Measurements from ENCODE around the gene DUT. TPM values are rescaled to one million over a fixed set of nuclear protein-coding genes. Genes with fewer than 3 reads are reported as not detected.

Gene DUT
- total and polyA plus RNA-seq, 2 experiments from 2014 or later: 82.5 to 420 TPM

DNA sequence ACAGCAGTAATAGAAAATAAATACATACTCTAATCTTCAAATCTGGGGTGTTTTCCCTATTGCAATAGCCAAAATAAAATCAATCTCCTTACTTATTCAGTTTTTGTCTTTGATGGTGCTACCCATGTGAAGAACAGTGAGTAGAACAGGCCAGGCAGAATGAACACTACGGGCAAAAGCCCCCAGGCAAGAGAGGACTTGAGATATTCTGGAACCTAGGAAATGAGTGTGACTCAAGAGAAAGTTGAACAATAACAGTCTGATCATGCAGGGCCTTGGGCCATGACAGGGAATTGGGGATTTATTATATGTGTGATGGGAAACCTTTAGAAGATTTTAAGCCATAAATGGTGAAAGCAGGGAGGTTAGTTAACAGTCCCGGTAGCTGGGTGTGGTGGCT lies 14.0 kb upstream of the DUT start:
- H3K27ac ChIP-seq (ENCODE audit: low read depth): no peak overlapping the region
- H2AFZ ChIP-seq: no peak overlapping the region
- Mint-ChIP-seq H3K9me3 (no peaks in the 10 kb centered on the region; the same call in 2 of the 3 replicates), H3K4me3 (no peak overlapping the region), H3K4me1 (peaks cover 30% of the 10 kb centered on the region), H3K36me3 (ENCODE audit: low read depth) (no peaks in the 10 kb centered on the region; the same call in 2 of the 3 replicates), H3K27ac (no peak overlapping the region), H3K27me3 (ENCODE audit: insufficient read depth, low read depth, poor library complexity) (peaks cover 2% of the 10 kb centered on the region)
- no peaks in the 10 kb centered on the region for H3F3A ChIP-seq (replicated peaks; ENCODE audit: low read depth)
- DNase-seq (ENCODE audit: low spot score) (no peak), ATAC-seq (no peak)
- no peaks in the 10 kb centered on the region for H3K79me2 ChIP-seq (replicated peaks; ENCODE audit: insufficient read depth)
- no peak overlapping the region for H3K4me3 ChIP-seq
- peaks cover 9% of the 10 kb centered on the region; the same call in 1 of the 2 replicates for H3K9me2 ChIP-seq (ENCODE audit: insufficient read depth)
- no peak overlapping the region for H3K4me2 ChIP-seq
- no peaks in the 10 kb centered on the region for H3K27me3 ChIP-seq (ENCODE audit: insufficient read depth)
- peaks cover 5% of the 10 kb centered on the region; the same call in 1 of the 2 replicates for H3K4me1 ChIP-seq (ENCODE audit: insufficient read depth)
- H4K20me1 ChIP-seq (replicated peaks; ENCODE audit: insufficient read depth): no peaks in the 10 kb centered on the region
- H3K36me3 ChIP-seq (ENCODE audit: insufficient read depth): no peaks in the 10 kb centered on the region
- no peak for TF ChIP-seq STAT1 (IDR thresholded peaks at IDR 0.05; ENCODE audit: unreplicated experiment)
- no peak for TF ChIP-seq EZH2phosphoT487 (IDR thresholded peaks at IDR 0.05; ENCODE audit: unreplicated experiment)
- TF ChIP-seq, protein P1, sequence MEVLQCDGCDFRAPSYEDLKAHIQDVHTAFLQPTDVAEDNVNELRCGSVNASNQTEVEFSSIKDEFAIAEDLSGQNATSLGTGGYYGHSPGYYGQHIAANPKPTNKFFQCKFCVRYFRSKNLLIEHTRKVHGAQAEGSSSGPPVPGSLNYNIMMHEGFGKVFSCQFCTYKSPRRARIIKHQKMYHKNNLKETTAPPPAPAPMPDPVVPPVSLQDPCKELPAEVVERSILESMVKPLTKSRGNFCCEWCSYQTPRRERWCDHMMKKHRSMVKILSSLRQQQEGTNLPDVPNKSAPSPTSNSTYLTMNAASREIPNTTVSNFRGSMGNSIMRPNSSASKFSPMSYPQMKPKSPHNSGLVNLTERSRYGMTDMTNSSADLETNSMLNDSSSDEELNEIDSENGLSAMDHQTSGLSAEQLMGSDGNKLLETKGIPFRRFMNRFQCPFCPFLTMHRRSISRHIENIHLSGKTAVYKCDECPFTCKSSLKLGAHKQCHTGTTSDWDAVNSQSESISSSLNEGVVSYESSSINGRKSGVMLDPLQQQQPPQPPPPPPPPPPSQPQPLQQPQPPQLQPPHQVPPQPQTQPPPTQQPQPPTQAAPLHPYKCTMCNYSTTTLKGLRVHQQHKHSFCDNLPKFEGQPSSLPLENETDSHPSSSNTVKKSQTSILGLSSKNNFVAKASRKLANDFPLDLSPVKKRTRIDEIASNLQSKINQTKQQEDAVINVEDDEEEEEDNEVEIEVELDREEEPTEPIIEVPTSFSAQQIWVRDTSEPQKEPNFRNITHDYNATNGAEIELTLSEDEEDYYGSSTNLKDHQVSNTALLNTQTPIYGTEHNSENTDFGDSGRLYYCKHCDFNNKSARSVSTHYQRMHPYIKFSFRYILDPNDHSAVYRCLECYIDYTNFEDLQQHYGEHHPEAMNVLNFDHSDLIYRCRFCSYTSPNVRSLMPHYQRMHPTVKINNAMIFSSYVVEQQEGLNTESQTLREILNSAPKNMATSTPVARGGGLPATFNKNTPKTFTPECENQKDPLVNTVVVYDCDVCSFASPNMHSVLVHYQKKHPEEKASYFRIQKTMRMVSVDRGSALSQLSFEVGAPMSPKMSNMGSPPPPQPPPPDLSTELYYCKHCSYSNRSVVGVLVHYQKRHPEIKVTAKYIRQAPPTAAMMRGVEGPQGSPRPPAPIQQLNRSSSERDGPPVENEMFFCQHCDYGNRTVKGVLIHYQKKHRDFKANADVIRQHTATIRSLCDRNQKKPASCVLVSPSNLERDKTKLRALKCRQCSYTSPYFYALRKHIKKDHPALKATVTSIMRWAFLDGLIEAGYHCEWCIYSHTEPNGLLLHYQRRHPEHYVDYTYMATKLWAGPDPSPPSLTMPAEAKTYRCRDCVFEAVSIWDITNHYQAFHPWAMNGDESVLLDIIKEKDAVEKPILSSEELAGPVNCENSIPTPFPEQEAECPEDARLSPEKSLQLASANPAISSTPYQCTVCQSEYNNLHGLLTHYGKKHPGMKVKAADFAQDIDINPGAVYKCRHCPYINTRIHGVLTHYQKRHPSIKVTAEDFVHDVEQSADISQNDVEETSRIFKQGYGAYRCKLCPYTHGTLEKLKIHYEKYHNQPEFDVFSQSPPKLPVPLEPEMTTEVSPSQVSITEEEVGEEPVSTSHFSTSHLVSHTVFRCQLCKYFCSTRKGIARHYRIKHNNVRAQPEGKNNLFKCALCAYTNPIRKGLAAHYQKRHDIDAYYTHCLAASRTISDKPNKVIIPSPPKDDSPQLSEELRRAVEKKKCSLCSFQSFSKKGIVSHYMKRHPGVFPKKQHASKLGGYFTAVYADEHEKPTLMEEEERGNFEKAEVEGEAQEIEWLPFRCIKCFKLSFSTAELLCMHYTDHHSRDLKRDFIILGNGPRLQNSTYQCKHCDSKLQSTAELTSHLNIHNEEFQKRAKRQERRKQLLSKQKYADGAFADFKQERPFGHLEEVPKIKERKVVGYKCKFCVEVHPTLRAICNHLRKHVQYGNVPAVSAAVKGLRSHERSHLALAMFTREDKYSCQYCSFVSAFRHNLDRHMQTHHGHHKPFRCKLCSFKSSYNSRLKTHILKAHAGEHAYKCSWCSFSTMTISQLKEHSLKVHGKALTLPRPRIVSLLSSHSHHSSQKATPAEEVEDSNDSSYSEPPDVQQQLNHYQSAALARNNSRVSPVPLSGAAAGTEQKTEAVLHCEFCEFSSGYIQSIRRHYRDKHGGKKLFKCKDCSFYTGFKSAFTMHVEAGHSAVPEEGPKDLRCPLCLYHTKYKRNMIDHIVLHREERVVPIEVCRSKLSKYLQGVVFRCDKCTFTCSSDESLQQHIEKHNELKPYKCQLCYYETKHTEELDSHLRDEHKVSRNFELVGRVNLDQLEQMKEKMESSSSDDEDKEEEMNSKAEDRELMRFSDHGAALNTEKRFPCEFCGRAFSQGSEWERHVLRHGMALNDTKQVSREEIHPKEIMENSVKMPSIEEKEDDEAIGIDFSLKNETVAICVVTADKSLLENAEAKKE (CRISPR knock-in tag; IDR thresholded peaks at IDR 0.05): no peak
- no peak for TF ChIP-seq POLR2AphosphoS5 (IDR thresholded peaks at IDR 0.05; ENCODE audit: low read depth)
- TF ChIP-seq ZNF331 (CRISPR knock-in tag; IDR thresholded peaks at IDR 0.05; ENCODE audit: low read depth): no peak
- no peak for TF ChIP-seq REST (IDR thresholded peaks at IDR 0.05; ENCODE audit: unreplicated experiment)
- TF ChIP-seq, protein P2, sequence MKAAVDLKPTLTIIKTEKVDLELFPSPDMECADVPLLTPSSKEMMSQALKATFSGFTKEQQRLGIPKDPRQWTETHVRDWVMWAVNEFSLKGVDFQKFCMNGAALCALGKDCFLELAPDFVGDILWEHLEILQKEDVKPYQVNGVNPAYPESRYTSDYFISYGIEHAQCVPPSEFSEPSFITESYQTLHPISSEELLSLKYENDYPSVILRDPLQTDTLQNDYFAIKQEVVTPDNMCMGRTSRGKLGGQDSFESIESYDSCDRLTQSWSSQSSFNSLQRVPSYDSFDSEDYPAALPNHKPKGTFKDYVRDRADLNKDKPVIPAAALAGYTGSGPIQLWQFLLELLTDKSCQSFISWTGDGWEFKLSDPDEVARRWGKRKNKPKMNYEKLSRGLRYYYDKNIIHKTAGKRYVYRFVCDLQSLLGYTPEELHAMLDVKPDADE (IDR thresholded peaks at IDR 0.05): no peak
- no peak for TF ChIP-seq CREB1 (CRISPR knock-in tag; IDR thresholded peaks at IDR 0.05; ENCODE audit: low read depth)
- no peak for TF ChIP-seq ZNF114 (CRISPR knock-in tag; IDR thresholded peaks at IDR 0.05)
- TF ChIP-seq, protein P3, sequence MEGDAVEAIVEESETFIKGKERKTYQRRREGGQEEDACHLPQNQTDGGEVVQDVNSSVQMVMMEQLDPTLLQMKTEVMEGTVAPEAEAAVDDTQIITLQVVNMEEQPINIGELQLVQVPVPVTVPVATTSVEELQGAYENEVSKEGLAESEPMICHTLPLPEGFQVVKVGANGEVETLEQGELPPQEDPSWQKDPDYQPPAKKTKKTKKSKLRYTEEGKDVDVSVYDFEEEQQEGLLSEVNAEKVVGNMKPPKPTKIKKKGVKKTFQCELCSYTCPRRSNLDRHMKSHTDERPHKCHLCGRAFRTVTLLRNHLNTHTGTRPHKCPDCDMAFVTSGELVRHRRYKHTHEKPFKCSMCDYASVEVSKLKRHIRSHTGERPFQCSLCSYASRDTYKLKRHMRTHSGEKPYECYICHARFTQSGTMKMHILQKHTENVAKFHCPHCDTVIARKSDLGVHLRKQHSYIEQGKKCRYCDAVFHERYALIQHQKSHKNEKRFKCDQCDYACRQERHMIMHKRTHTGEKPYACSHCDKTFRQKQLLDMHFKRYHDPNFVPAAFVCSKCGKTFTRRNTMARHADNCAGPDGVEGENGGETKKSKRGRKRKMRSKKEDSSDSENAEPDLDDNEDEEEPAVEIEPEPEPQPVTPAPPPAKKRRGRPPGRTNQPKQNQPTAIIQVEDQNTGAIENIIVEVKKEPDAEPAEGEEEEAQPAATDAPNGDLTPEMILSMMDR (conservative IDR thresholded peaks at IDR 0.05; ENCODE audit: low read depth in 2 of 2): no peak
- no peak for TF ChIP-seq NANOG (IDR thresholded peaks at IDR 0.05; ENCODE audit: borderline replicate concordance)
- no peak for TF ChIP-seq EZH2 (IDR thresholded peaks at IDR 0.05; ENCODE audit: low read depth, unreplicated experiment)
- TF ChIP-seq JUNB (IDR thresholded peaks at IDR 0.05; ENCODE audit: unreplicated experiment): no peak
